SU-DHL-6 (cell line): ENCODE data around the gene U2AF1L4.

Experiments
- H2AFZ ChIP-seq: fragments of 200-600 bp; sonication (generic); 2 replicates; pipeline ENCODE4 v1.6.1; 2014; ENCODE audit warnings: low read depth, mild to moderate bottlenecking, moderate library complexity, mixed read lengths, antibody characterized with exemption, low read length; ENCODE audit not compliant: severe bottlenecking
- H3F3A ChIP-seq: fragments of 200-600 bp; shearing (Covaris generic); 2 replicates; pipeline ENCODE4 v1.6.0; 2016; ENCODE audit warnings: antibody characterized with exemption, mild to moderate bottlenecking; ENCODE audit not compliant: insufficient read depth
- H3K27ac ChIP-seq: fragments of 200-600 bp; sonication (generic); 2 replicates; pipeline ENCODE4 v1.5.1; 2016; ENCODE audit warnings: low read depth, mild to moderate bottlenecking, low read length, moderate library complexity, mixed read lengths
- H3K27me3 ChIP-seq: fragments of 200-600 bp; sonication (generic), shearing (Covaris generic); 2 replicates; pipeline ENCODE4 v1.6.0; 2014; ENCODE audit warnings: mild to moderate bottlenecking, low read length
- H3K36me3 ChIP-seq: fragments of 200-600 bp; sonication (generic); 2 replicates; pipeline ENCODE4 v1.6.1; 2014; ENCODE audit warnings: mild to moderate bottlenecking, low read length, mixed read lengths
- H3K4me2 ChIP-seq: fragments of 300-600, 200-600 bp; shearing (Covaris generic), sonication (generic); 2 replicates; pipeline ENCODE4 v1.6.0; 2014; ENCODE audit warnings: low read length, low read depth, mild to moderate bottlenecking; ENCODE audit not compliant: poor library complexity, severe bottlenecking
- H3K4me3 ChIP-seq: fragments of 200-600 bp; sonication (generic); 2 replicates; pipeline ENCODE4 v1.5.1; 2014; ENCODE audit warnings: antibody characterized with exemption, low read length, mild to moderate bottlenecking, mixed read lengths; ENCODE audit not compliant: insufficient read depth, poor library complexity, severe bottlenecking
- H3K79me2 ChIP-seq: fragments of 200-600 bp; sonication (generic); 2 replicates; pipeline ENCODE4 v1.6.1; 2014; ENCODE audit warnings: mild to moderate bottlenecking, low read length, moderate library complexity; ENCODE audit not compliant: insufficient read depth
- H3K9ac ChIP-seq: fragments of 200-600 bp; sonication (generic); 2 replicates; pipeline ENCODE4 v1.7.0; 2014; ENCODE audit warnings: mild to moderate bottlenecking, low read length
- H3K9me2 ChIP-seq: fragments of 200-600 bp; sonication (generic); replicated peaks from 2 replicates; pipeline ENCODE4 v1.6.1; 2014; ENCODE audit warnings: low read length; ENCODE audit not compliant: insufficient read depth
- H3K9me3 ChIP-seq: fragments of 200-600 bp; sonication (generic); 2 replicates; pipeline ENCODE4 v1.6.1; 2014; ENCODE audit warnings: low read length, mixed read lengths; ENCODE audit not compliant: insufficient read depth
- H4K20me1 ChIP-seq: fragments of 200-600 bp; sonication (generic); 2 replicates; pipeline ENCODE4 v1.6.1; 2014; ENCODE audit warnings: low read depth, mild to moderate bottlenecking, antibody characterized with exemption, low read length, moderate library complexity, mixed read lengths
- CTCF ChIP-seq: fragments of 200-600 bp; sonication (generic); IDR thresholded peaks from one replicate; pipeline ENCODE4 v1.5.1; 2017; ENCODE audit warnings: antibody characterized with exemption, mild to moderate bottlenecking, low read length, moderate library complexity; ENCODE audit not compliant: insufficient read depth, poor library complexity, severe bottlenecking
- EZH2phosphoT487 ChIP-seq: fragments of 200-600 bp; sonication (generic), shearing (Covaris generic); conservative IDR thresholded peaks from 2 replicates; pipeline ENCODE4 v1.6.1; 2018; ENCODE audit warnings: mild to moderate bottlenecking, antibody characterized with exemption, low read length, moderate library complexity, mixed read lengths

U2AF1L4 gene

GRCh38 chr19:35784503-35785338, 39.5 kb upstream of the U2AF1L4 start:
- no peak overlapping the region for H3K9ac ChIP-seq
- no peaks in the 10 kb centered on the region for H3K79me2 ChIP-seq
- H3K9me2 ChIP-seq: no peaks in the 10 kb centered on the region
- H3K9me3 ChIP-seq: no peaks in the 10 kb centered on the region
- H4K20me1 ChIP-seq: no peaks in the 10 kb centered on the region
- no peak overlapping the region for H2AFZ ChIP-seq
- no peaks in the 10 kb centered on the region for H3K27me3 ChIP-seq
- no peak overlapping the region for H3K4me2 ChIP-seq
- H3K27ac ChIP-seq: no peak overlapping the region
- H3K4me3 ChIP-seq: no peak overlapping the region
- TF ChIP-seq CTCF (no peak), EZH2phosphoT487 (no peak)
- no peaks in the 10 kb centered on the region for H3K36me3 ChIP-seq
- H3F3A ChIP-seq: no peaks in the 10 kb centered on the region

DNA sequence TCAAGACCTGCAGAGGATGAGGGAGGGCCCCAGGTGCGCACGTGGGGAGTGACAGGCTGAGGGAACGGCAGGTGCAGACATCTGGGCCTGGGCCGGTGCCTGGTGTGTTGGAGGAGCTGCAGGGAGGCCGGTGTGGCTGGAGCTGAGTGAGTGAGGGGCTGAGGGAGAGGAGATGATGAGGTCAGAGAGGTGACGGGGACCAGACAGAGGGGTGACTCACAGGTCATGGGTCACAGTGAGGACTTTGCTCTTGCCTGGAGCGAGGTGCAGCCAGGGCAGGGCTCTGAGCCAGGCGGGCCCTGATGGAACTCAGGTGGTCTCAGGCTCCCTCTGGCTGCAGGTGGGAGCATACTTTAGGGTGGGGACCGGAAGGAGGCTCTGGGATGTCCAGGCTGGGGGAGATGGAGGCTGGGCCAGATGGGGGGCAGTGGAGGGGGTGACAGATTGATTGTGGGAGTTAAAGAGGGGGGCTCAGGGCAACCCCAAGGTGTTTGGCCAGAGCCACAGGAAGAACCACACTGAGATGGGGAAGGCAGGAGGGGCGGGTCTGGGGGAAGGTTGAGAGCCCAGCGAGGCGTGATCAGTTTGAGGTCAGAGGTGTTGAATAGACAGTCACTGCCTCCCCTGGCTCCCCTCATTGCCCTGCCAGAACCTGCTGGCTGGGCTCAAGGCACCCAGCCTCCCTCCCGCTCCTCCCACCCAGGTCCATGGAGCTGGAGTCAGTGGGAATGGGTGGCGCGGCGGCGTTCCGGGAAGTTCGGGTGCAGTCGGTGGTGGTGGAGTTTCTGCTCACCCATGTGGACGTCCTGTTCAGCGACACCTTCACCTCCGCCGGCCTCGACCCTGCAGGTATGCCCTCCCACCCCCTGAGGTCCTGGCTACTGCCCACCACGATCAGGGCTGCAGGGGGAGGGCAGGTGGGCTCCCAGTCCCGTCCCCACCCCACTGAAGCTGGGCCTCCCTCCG, 38.5 kb upstream of the U2AF1L4 start:
- Histone ChIP-seq H3K4me3 (no peak overlapping the region), H3K27ac (no peak overlapping the region)

DNA sequence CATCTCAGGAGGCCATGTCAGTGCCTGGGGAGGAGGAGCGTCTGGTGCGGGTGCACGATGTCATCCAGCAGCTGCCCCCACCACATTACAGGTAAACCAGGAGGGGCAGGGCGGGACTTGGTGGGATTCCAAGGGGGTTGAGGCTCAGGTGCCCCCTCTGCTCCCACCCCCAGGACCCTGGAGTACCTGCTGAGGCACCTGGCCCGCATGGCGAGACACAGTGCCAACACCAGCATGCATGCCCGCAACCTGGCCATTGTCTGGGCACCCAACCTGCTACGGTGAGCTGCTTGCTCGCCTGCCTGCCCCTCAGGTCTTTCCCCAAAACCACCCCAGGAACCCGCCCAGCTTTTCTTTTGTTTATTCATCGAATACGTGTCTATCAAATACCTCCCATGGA, 37.4 kb upstream of the U2AF1L4 start:
- H3K4me3 ChIP-seq: no peak overlapping the region
- H2AFZ ChIP-seq: no peak overlapping the region
- H3K4me2 ChIP-seq: no peak overlapping the region
- H3K27me3 ChIP-seq: no peaks in the 10 kb centered on the region
- H3K9me3 ChIP-seq: no peaks in the 10 kb centered on the region
- no peak overlapping the region for H3K27ac ChIP-seq
- H3K9ac ChIP-seq: no peak overlapping the region
- no peaks in the 10 kb centered on the region for H3K9me2 ChIP-seq
- no peaks in the 10 kb centered on the region for H3K79me2 ChIP-seq
- H3F3A ChIP-seq: no peaks in the 10 kb centered on the region
- no peaks in the 10 kb centered on the region for H4K20me1 ChIP-seq
- no peaks in the 10 kb centered on the region for H3K36me3 ChIP-seq
- TF ChIP-seq EZH2phosphoT487: no peak
- TF ChIP-seq CTCF: no peak

More for the DNA sequence above, 38.5 kb upstream of the U2AF1L4 start:
- Histone ChIP-seq H4K20me1 (no peaks in the 10 kb centered on the region), H3K9me2 (no peaks in the 10 kb centered on the region), H3F3A (no peaks in the 10 kb centered on the region), H3K36me3 (no peaks in the 10 kb centered on the region), H2AFZ (no peak overlapping the region), H3K79me2 (no peaks in the 10 kb centered on the region), H3K4me2 (no peak overlapping the region), H3K9ac (no peak overlapping the region), H3K27me3 (no peaks in the 10 kb centered on the region), H3K9me3 (no peaks in the 10 kb centered on the region)
- no peak for TF ChIP-seq CTCF
- no peak for TF ChIP-seq EZH2phosphoT487
